SK-N-SH (cell line): ENCODE data around the gene POU6F1. TPM values are rescaled to one million over a fixed set of nuclear protein-coding genes. Genes with fewer than 3 reads are reported as not detected.

Experiments used
- CTCF ChIA-PET: fragments of 300-600, 350-600 bp; formaldehyde crosslinking; extraction: SDS; loops from one replicate; lab custom pipeline; 2021; lab: Yijun Ruan, JAX
- POLR2A ChIA-PET: fragments of 350-600 bp; sonication (Branson Sonifier 250); formaldehyde crosslinking; extraction: SDS; loops from one replicate; lab custom pipeline; 2020; ENCODE audit warnings: antibody characterized with exemption, inconsistent platforms; lab: Yijun Ruan, JAX
- DNase-seq: peaks from one replicate; pipeline ENCODE4 v3.0.0; 2012
- H2AFZ ChIP-seq: fragments of 200-600 bp; sonication (generic); 2 replicates; pipeline ENCODE4 v1.8.1; 2016; ENCODE audit warnings: antibody characterized with exemption, mild to moderate bottlenecking, low read depth
- H3F3A ChIP-seq: fragments of 200-600 bp; sonication (generic); replicated peaks from 2 replicates; pipeline ENCODE3; 2016; ENCODE audit warnings: antibody characterized with exemption, mild to moderate bottlenecking; ENCODE audit not compliant: insufficient read depth
- H3K27ac ChIP-seq, 2 experiments: fragments of 200-500 bp in 1 of 2; fragments of 200-600 bp in 1 of 2; sonication (Bioruptor generic) in 1 of 2; sonication (generic), shearing (Covaris generic) in 1 of 2; 2 replicates each; pipeline versions ENCODE4 v1.5.1 to v1.6.1; 2014 to 2016; ENCODE audit warnings: low read depth in 2 of 2, inconsistent platforms in 1 of 2, low read length in 1 of 2, mild to moderate bottlenecking in 1 of 2, mixed read lengths in 1 of 2
- H3K27me3 ChIP-seq: fragments of 200-600 bp; sonication (generic), shearing (Covaris generic); 2 replicates; pipeline ENCODE4 v1.6.1; 2016; ENCODE audit warnings: mixed run types; ENCODE audit not compliant: insufficient read depth
- H3K36me3 ChIP-seq, 2 experiments: fragments of 200-500 bp in 1 of 2; fragments of 200-600 bp in 1 of 2; sonication (Bioruptor generic) in 1 of 2; sonication (generic) in 1 of 2; replicated peaks in 1 of 2; 2 replicates each; pipeline versions ENCODE3 to v1.5.1; 2014 to 2016; ENCODE audit warnings: low read length in 1 of 2, mild to moderate bottlenecking in 1 of 2; ENCODE audit not compliant: insufficient read depth in 2 of 2, control insufficient read depth in 1 of 2
- H3K4me1 ChIP-seq, 2 experiments: fragments of 200-500 bp in 1 of 2; fragments of 200-600 bp in 1 of 2; sonication (Bioruptor generic) in 1 of 2; sonication (generic), shearing (Covaris generic) in 1 of 2; 2 replicates each; pipeline versions ENCODE4 v1.5.1 to v1.6.1; 2014 to 2016; ENCODE audit warnings: low read depth in 1 of 2, low read length in 1 of 2, mixed run types in 1 of 2; ENCODE audit not compliant: insufficient read depth in 2 of 2, control insufficient read depth in 1 of 2
- H3K4me2 ChIP-seq: fragments of 200-600 bp; sonication (generic), shearing (Covaris generic); 2 replicates; pipeline ENCODE4 v1.6.1; 2017; ENCODE audit warnings: mixed run types
- H3K4me3 ChIP-seq, 2 experiments: fragments of 200-500 bp in 1 of 2; fragments of 200-600 bp in 1 of 2; sonication (Bioruptor generic) in 1 of 2; sonication (generic), shearing (Covaris generic) in 1 of 2; 2 replicates each; pipeline versions ENCODE4 v1.5.1 to v1.8.1; 2014 to 2016; ENCODE audit warnings: low read depth in 2 of 2, inconsistent platforms in 1 of 2, low read length in 1 of 2, mild to moderate bottlenecking in 1 of 2, mixed read lengths in 1 of 2, moderate library complexity in 1 of 2
- H3K79me2 ChIP-seq: fragments of 200-600 bp; sonication (generic); 2 replicates; pipeline ENCODE4 v1.8.1; 2017; ENCODE audit warnings: mild to moderate bottlenecking; ENCODE audit not compliant: insufficient read depth
- H3K9ac ChIP-seq: fragments of 200-600 bp; sonication (generic); 2 replicates; pipeline ENCODE4 v1.6.1; 2017; ENCODE audit warnings: mixed run types
- H3K9me2 ChIP-seq: fragments of 200-600 bp; sonication (generic); 2 replicates; pipeline ENCODE4 v1.6.1; 2017; ENCODE audit warnings: mixed run types
- H3K9me3 ChIP-seq: fragments of 200-600 bp; sonication (generic); 2 replicates; pipeline ENCODE4 v1.6.1; 2017; ENCODE audit warnings: mixed run types, mild to moderate bottlenecking, moderate library complexity
- H4K20me1 ChIP-seq: fragments of 200-600 bp; sonication (generic); 2 replicates; pipeline ENCODE4 v1.6.1; 2017; ENCODE audit warnings: mild to moderate bottlenecking, mixed run types; ENCODE audit not compliant: insufficient read depth
- CHD2 ChIP-seq: fragments of 150-350 bp; IDR thresholded peaks from 2 replicates; pipeline ENCODE4 v1.6.1; 2018; ENCODE audit warnings: low read length; ENCODE audit not compliant: partially characterized antibody
- ELF1 ChIP-seq: IDR thresholded peaks from 2 replicates; pipeline ENCODE4 v1.4.0; 2012
- FOSL2 ChIP-seq: IDR thresholded peaks from 2 replicates; pipeline ENCODE4 v1.4.0; 2012; ENCODE audit warnings: low read depth, mild to moderate bottlenecking, moderate library complexity, borderline replicate concordance
- MXI1 ChIP-seq: IDR thresholded peaks from 2 replicates; pipeline ENCODE4 v1.6.1; 2012; ENCODE audit warnings: mild to moderate bottlenecking, low read depth, low read length, improper control_type of control experiment
- PBX3 ChIP-seq: IDR thresholded peaks from 2 replicates; pipeline ENCODE4; 2012
- TCF12 ChIP-seq: IDR thresholded peaks from 2 replicates; pipeline ENCODE4 v1.4.0; 2012
- TEAD4 ChIP-seq: IDR thresholded peaks from 2 replicates; pipeline ENCODE4 v1.4.0; 2012; ENCODE audit warnings: mild to moderate bottlenecking, borderline replicate concordance; ENCODE audit not compliant: insufficient read depth
- ZBTB33 ChIP-seq: IDR thresholded peaks from 2 replicates; pipeline ENCODE4 v1.4.0; 2012; ENCODE audit warnings: low read depth, borderline replicate concordance
- whole genome bisulfite sequencing: methylation state at CpG from one replicate; pipeline ENCODE4 v1.1.6; 2017; ENCODE audit warnings: low lambda C conversion rate; 5-methylcytosine and 5-hydroxymethylcytosine counted together
- polyA plus RNA-seq, 3 experiments: library from polyadenylated mRNA; depleted of rRNA; stranded (reverse); fragments of >200 nt; gene quantifications; 2 replicates each; pipeline ENCODE4 v1.2.3, GENCODE V29; 2012
- TF ChIP-seq, protein P1 (sequence below): IDR thresholded peaks from 2 replicates; pipeline ENCODE4 v1.4.0; 2012; ENCODE audit warnings: low read depth
- TF ChIP-seq, protein P2 (sequence below): fragments of 150-350 bp; IDR thresholded peaks from 2 replicates; pipeline ENCODE4 v1.6.1; 2016; ENCODE audit warnings: mild to moderate bottlenecking, low read depth, low read length

The POU6F1 gene
- polyA plus RNA-seq, 1 of the 3 experiments (the other 2 are of a cell fraction): 1.9 TPM

GRCh38 chr12:51238510-51239334, 20.9 kb upstream of the POU6F1 start, which contains the start of gene DAZAP2 (continued):
- TF ChIP-seq, protein P1, sequence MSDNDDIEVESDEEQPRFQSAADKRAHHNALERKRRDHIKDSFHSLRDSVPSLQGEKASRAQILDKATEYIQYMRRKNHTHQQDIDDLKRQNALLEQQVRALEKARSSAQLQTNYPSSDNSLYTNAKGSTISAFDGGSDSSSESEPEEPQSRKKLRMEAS: peak; percentile 11; the same call in 1 of the 2 replicates
- TF ChIP-seq ZBTB33: no peak
- TF ChIP-seq PBX3: peak; percentile 100
- peak; percentile 98 for TF ChIP-seq ELF1
- no peak for TF ChIP-seq FOSL2
- TF ChIP-seq, protein P2, sequence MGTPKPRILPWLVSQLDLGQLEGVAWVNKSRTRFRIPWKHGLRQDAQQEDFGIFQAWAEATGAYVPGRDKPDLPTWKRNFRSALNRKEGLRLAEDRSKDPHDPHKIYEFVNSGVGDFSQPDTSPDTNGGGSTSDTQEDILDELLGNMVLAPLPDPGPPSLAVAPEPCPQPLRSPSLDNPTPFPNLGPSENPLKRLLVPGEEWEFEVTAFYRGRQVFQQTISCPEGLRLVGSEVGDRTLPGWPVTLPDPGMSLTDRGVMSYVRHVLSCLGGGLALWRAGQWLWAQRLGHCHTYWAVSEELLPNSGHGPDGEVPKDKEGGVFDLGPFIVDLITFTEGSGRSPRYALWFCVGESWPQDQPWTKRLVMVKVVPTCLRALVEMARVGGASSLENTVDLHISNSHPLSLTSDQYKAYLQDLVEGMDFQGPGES: peak; percentile 87
- TF ChIP-seq, all 33 proteins: peak for 13

GRCh38 chr12:51238037-51238509, 20.2 kb upstream of the POU6F1 start:
- DNase-seq: peak; percentile 31
- no peaks in the 10 kb centered on the region for H3K9me2 ChIP-seq
- peaks cover 26% of the 10 kb centered on the region for H3K79me2 ChIP-seq
- H3K4me3 ChIP-seq: peak overlapping the region; percentile 90 to 95
- CTCF ChIA-PET: interaction anchor here (0.7 to 3.6 kb wide), 5 partner anchors 15 to 198 kb away, joined by 3 to 15 read pairs (median 4); partner anchors contain the start of gene POU6F1
- no peak for TF ChIP-seq TCF12
- no peak for TF ChIP-seq CHD2
- no peak for TF ChIP-seq TEAD4
- TF ChIP-seq FOSL2: no peak
- TF ChIP-seq MXI1: no peak
- H3K27me3 ChIP-seq: no peaks in the 10 kb centered on the region
- peaks cover 5% of the 10 kb centered on the region; the same call in 1 of the 2 replicates for H4K20me1 ChIP-seq
- H3K4me2 ChIP-seq: peak overlapping the region; percentile 95
- H3K36me3 ChIP-seq: peaks cover 26 to 28% of the 10 kb centered on the region in 2 experiments
- peak overlapping the region; percentile 100; the same call in 1 of the 2 replicates for H3K9ac ChIP-seq
- WGBS: 20% methylated on average over 10 of the region's 10 CpGs
- peak overlapping the region; percentile 92 for H2AFZ ChIP-seq
- H3F3A ChIP-seq: peaks cover 8% of the 10 kb centered on the region
- POLR2A ChIA-PET: interaction anchor here (0.6 to 1.7 kb wide), 5 partner anchors 20 to 390 kb away, joined by 3 to 13 read pairs (median 4); partner anchors contain the start of genes CSRNP2, POU6F1 and SMAGP
- H3K27ac ChIP-seq: peak overlapping the region in 1 of 2 experiments; percentile 79; a peak in 3 of 4 replicates
- peaks cover 3 to 11% of the 10 kb centered on the region in 2 experiments; a peak in 2 of 4 replicates for H3K4me1 ChIP-seq
- no peaks in the 10 kb centered on the region for H3K9me3 ChIP-seq
